ENCODE measurements around the gene SECISBP2L. TPM values are rescaled to one million over a fixed set of nuclear protein-coding genes. Genes with fewer than 3 reads are reported as not detected.

Gene SECISBP2L
- total and polyA plus RNA-seq, 2 experiments from 2014 or later, result 18.6 to 28.3 TPM

GRCh38 chr15:48945386-48945785, 100.9 kb downstream of the SECISBP2L start:
- Histone ChIP-seq H2AFZ (no peak overlapping the region), H3K27me3 (ENCODE audit: insufficient read depth) (no peaks in the 10 kb centered on the region), H3K27ac (ENCODE audit: low read depth) (no peak overlapping the region), H3K9me2 (ENCODE audit: insufficient read depth) (0 out of 2 replicates have a peak, but pooled peaks cover 8% of the 10 kb centered on the region), H3K79me2 (replicated peaks; ENCODE audit: insufficient read depth) (no peaks in the 10 kb centered on the region), H3K4me3 (no peak overlapping the region), H3K4me1 (ENCODE audit: insufficient read depth) (no peaks in the 10 kb centered on the region), H3K4me2 (no peak overlapping the region), H3K36me3 (ENCODE audit: insufficient read depth) (no peaks in the 10 kb centered on the region), H3F3A (replicated peaks; ENCODE audit: low read depth) (no peaks in the 10 kb centered on the region), H4K20me1 (replicated peaks; ENCODE audit: insufficient read depth) (no peaks in the 10 kb centered on the region)
- Mint-ChIP-seq H3K27me3 (ENCODE audit: insufficient read depth, low read depth, poor library complexity) (no peaks in the 10 kb centered on the region), H3K4me3 (no peak overlapping the region), H3K9me3 (no peaks in the 10 kb centered on the region), H3K4me1 (no peaks in the 10 kb centered on the region), H3K36me3 (ENCODE audit: low read depth) (no peaks in the 10 kb centered on the region), H3K27ac (no peak overlapping the region)
- TF ChIP-seq STAT1 (IDR thresholded peaks at IDR 0.05; ENCODE audit: unreplicated experiment), result no peak
- TF ChIP-seq CREB1 (CRISPR knock-in tag; IDR thresholded peaks at IDR 0.05; ENCODE audit: low read depth), result no peak
- TF ChIP-seq ZNF331 (CRISPR knock-in tag; IDR thresholded peaks at IDR 0.05; ENCODE audit: low read depth), result no peak
- no peak for TF ChIP-seq ZNF114 (CRISPR knock-in tag; IDR thresholded peaks at IDR 0.05)
- TF ChIP-seq CTCF (conservative IDR thresholded peaks at IDR 0.05; ENCODE audit: low read depth in 2 of 2), result no peak
- TF ChIP-seq EZH2phosphoT487 (IDR thresholded peaks at IDR 0.05; ENCODE audit: unreplicated experiment), result no peak
- TF ChIP-seq JUNB (IDR thresholded peaks at IDR 0.05; ENCODE audit: unreplicated experiment), result no peak
- TF ChIP-seq POLR2AphosphoS5 (IDR thresholded peaks at IDR 0.05; ENCODE audit: low read depth), result no peak
- TF ChIP-seq REST (IDR thresholded peaks at IDR 0.05; ENCODE audit: unreplicated experiment), result no peak
- TF ChIP-seq EZH2 (IDR thresholded peaks at IDR 0.05; ENCODE audit: low read depth, unreplicated experiment), result no peak
- TF ChIP-seq NANOG (IDR thresholded peaks at IDR 0.05; ENCODE audit: borderline replicate concordance), result no peak
- no peak for TF ChIP-seq ZNF462 (CRISPR knock-in tag; IDR thresholded peaks at IDR 0.05)
- no peak for TF ChIP-seq ETS1 (IDR thresholded peaks at IDR 0.05)
- DNase-seq (ENCODE audit: low spot score), result no peak
- no peak for ATAC-seq
